Testis (tissue), 3 donors: ENCODE results near the gene N4BP3. TPM values are rescaled to one million over a fixed set of nuclear protein-coding genes. Genes with fewer than 3 reads are reported as not detected.

Experiments used
- DNase-seq: peaks from one replicate; pipeline ENCODE4 v3.0.0-alpha.2; 2019
- H3K27ac ChIP-seq, 2 donors: fragments of 200-600 bp; sonication (generic); one replicate each; pipeline ENCODE4 v1.5.1; 2019
- H3K27me3 ChIP-seq: fragments of 200-600 bp; sonication (generic); one replicate; pipeline ENCODE4 v1.5.1; 2019
- H3K36me3 ChIP-seq: fragments of 200-600 bp; sonication (generic); one replicate; pipeline ENCODE4 v1.5.1; 2017; ENCODE audit warnings: low read depth; ENCODE audit errors: missing control alignments
- H3K4me1 ChIP-seq: fragments of 200-600 bp; sonication (generic); one replicate; pipeline ENCODE4 v1.5.1; 2019
- H3K4me3 ChIP-seq, 2 donors: fragments of 200-600 bp; sonication (generic); one replicate each; pipeline ENCODE4 v1.5.1; 2017 to 2019
- H3K9me3 ChIP-seq: fragments of 200-600 bp; sonication (generic); one replicate; pipeline ENCODE4 v1.5.1; 2017
- CTCF ChIP-seq, 3 experiments: fragments of 450-650 bp in 2 of 3; fragments of 200-600 bp in 1 of 3; sonication (generic) in 1 of 3; IDR thresholded peaks; one replicate each; pipeline ENCODE4 v1.5.1; 2016 to 2019; ENCODE audit warnings: antibody characterized with exemption in 3 of 3, mild to moderate bottlenecking in 2 of 3, moderate library complexity in 1 of 3
- POLR2A ChIP-seq: fragments of 450-650 bp; IDR thresholded peaks from one replicate; pipeline ENCODE4 v1.6.1; 2017; ENCODE audit warnings: antibody characterized with exemption, mild to moderate bottlenecking, moderate library complexity
- WGBS, 2 donors: methylation state at CpG; one replicate each; pipeline ENCODE4 v1.1.5; 2018; 5-methylcytosine and 5-hydroxymethylcytosine counted together
- intact Hi-C: fragments of 100-400 bp; cut with DNase I; formaldehyde crosslinking; loops from one replicate; pipeline ENCODE4 v1.15.1; 2023; ENCODE audit warnings: low total_unique reads
- polyA plus RNA-seq: library from polyadenylated mRNA; stranded (reverse); fragments of 350-450 nt; fragmentation: Illumina TruSeq; extraction: RNeasy Lipid Tissue Mini Kit (QIAGEN cat#74804); gene quantifications from one replicate; pipeline ENCODE4 v1.2.3, GENCODE V29; 2014; ENCODE audit warnings: low read depth, low replicate concordance; ENCODE audit not compliant: insufficient read depth
- total RNA-seq, 2 donors: library from RNA; depleted of rRNA; stranded (reverse); fragments of >200 nt; gene quantifications; one replicate each; pipeline ENCODE4 v1.2.3, GENCODE V29; 2016

N4BP3 gene
- total and polyA plus RNA-seq, 3 donors from 2014 or later = 1.4 to 3.6 (median 3.2) TPM

GRCh38 chr5:178162481-178162880 is 49.1 kb downstream of the N4BP3 start:
- H3K27me3 ChIP-seq = no peaks in the 10 kb centered on the region
- intact Hi-C loops = loop anchor here (5.0 kb wide), 1 partner anchor 85 kb away; no protein-coding TSS in a partner anchor

GRCh38 chr5:178163772-178164735 is 50.7 kb downstream of the N4BP3 start:
- H3K9me3 ChIP-seq = no peaks in the 10 kb centered on the region
- no peaks in the 10 kb centered on the region for H3K36me3 ChIP-seq
- TF ChIP-seq CTCF (IDR thresholded peaks at IDR 0.05) = peak; percentile 90 to 98 (median 95)
- TF ChIP-seq POLR2A = no peak
- peak overlapping the region in 1 of 2 donors; percentile 32 for H3K4me3 ChIP-seq
- intact Hi-C loops = loop anchor here (5.0 kb wide), 1 partner anchor 87 kb away; no protein-coding TSS in a partner anchor
- 10 to 12% methylated on average over 14 to 33 of the region's 33 CpGs for WGBS, 2 donors
- H3K27ac ChIP-seq = no peak overlapping the region
- peak; percentile 87 for DNase-seq
- peaks cover 7% of the 10 kb centered on the region for H3K4me1 ChIP-seq
- no peaks in the 10 kb centered on the region for H3K27me3 ChIP-seq

More at GRCh38 chr5:178162481-178162880, 49.1 kb downstream of the N4BP3 start:
- no peak for DNase-seq
- TF ChIP-seq POLR2A (no peak), CTCF (IDR thresholded peaks at IDR 0.05) (no peak)
- H3K27ac ChIP-seq = no peak overlapping the region
- no peaks in the 10 kb centered on the region for H3K36me3 ChIP-seq
- no peaks in the 10 kb centered on the region for H3K9me3 ChIP-seq
- no peak overlapping the region for H3K4me3 ChIP-seq
- H3K4me1 ChIP-seq = peaks cover 7% of the 10 kb centered on the region
- WGBS, 2 donors = 85 to 87% methylated on average over 9 of the region's 9 CpGs

- TF ChIP-seq POLR2A = no peak
- TF ChIP-seq CTCF (IDR thresholded peaks at IDR 0.05) = no peak
- Histone ChIP-seq H3K4me3 (peak overlapping the region; percentile 13 to 32), H3K9me3 (no peaks in the 10 kb centered on the region), H3K27ac (no peak overlapping the region), H3K4me1 (peaks cover 7% of the 10 kb centered on the region), H3K27me3 (no peaks in the 10 kb centered on the region), H3K36me3 (no peaks in the 10 kb centered on the region)
- WGBS, 2 donors = 24 to 25% methylated on average over 19 to 37 of the region's 38 CpGs
- intact Hi-C loops = no loop called here
- DNase-seq = no peak
These were observed 52.2 kb downstream of the N4BP3 start for GRCh38 chr5:178165581-178165980.

GRCh38 chr5:178170455-178170854 is 57.1 kb downstream of the N4BP3 start:
- intact Hi-C loops = no loop called here
- DNase-seq = no peak
- no peaks in the 10 kb centered on the region for H3K4me1 ChIP-seq
- H3K36me3 ChIP-seq = no peaks in the 10 kb centered on the region
- H3K27ac ChIP-seq = no peak overlapping the region
- no peak overlapping the region for H3K4me3 ChIP-seq
- TF ChIP-seq POLR2A (no peak), CTCF (IDR thresholded peaks at IDR 0.05) (no peak)
- H3K9me3 ChIP-seq = no peaks in the 10 kb centered on the region
- WGBS, 2 donors = 86 to 94% methylated on average over 2 of the region's 2 CpGs
- no peaks in the 10 kb centered on the region for H3K27me3 ChIP-seq
